HG03442 (cell line): ENCODE results near the gene SMU1.
"Not testable (repeated sequence)": the region's sequence is repeated elsewhere in the genome, so short reads cannot be mapped to it uniquely, and the experiment has no call there.

Experiments
- ATAC-seq: cut with Tn5 transposase; IDR thresholded peaks from one replicate; pipeline ENCODE4 v1.9.1; 2021; ENCODE audit warnings: mild to moderate bottlenecking, moderate library complexity; ENCODE audit not compliant: unreplicated experiment

SMU1 gene

DNA sequence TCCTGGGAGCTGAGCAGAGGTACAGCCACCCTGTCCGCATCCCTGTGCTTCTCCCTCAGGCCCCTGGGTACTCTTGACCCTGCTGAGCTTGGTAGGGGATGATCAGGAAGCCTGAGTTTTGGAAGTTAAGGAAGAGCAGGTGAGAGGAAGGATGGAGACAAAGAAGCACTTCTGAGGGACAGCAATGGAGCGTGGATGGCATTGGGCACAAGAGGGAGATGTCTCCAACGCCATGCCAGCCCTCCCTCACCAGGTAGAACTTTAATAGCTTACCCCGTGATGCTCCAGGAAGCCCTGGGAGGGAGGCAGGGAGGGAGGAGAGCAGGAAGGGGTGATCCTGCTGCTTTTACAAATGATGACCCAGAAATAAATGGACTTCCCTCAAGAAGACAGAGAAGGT lies 29.9 kb upstream of the SMU1 start:
- no peak for ATAC-seq

DNA sequence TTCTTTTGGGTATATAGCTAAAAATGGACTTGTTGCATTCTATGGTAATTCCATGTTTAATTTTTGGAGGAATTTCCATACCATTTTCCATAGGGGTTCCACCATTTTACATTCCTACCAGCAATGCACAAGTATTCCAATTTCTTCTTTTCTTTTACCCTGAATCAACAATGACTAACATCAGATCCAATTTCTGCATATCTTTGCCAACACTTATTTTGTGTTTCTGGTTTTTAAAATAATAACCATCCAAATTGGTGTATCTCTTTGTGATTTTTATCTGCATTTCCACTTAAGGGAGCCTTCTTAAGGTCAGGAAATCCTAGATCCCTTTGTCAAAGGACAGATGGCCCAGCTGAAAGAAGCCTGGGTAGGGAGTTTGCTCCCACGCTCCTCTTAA lies 29.5 kb upstream of the SMU1 start:
- no peak for ATAC-seq

DNA sequence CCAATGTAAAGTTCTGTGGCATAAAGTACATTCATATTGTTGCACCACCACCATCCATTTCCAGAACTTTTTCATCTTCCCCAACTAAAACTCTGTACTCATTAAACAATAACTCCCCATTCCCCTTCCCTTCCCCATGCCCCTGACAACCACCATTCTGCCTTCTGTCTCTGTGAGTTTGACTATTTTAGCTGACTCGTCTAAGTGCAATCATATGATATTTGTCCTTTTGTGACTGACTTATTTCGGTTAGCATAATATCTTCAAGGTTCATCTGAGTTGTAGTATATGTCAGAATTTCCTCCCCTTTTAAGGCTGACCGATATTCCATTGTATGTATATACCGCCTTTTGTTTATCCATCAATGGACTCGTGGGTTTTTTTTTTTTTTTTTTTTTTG lies 29.0 kb upstream of the SMU1 start:
- ATAC-seq: no peak

DNA sequence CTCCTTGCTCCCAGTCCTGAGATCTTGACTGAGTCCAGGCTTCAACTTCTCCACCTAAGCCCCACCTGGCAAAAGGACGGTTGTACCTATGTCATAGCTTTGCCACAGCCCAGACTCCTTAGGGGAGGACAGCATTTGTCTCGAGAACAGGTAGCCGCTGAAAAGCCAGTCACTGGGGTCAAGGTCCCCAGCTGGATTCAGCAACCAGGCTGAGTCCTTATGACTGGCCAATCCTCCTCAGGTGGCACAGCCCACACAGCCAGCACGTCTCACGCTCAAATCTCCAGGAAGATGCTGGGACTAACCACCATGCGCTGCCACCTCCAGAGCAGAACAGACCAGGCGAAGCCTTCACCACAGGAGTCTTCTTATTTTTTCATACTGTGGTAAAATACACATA lies 27.9 kb upstream of the SMU1 start:
- no peak for ATAC-seq

DNA sequence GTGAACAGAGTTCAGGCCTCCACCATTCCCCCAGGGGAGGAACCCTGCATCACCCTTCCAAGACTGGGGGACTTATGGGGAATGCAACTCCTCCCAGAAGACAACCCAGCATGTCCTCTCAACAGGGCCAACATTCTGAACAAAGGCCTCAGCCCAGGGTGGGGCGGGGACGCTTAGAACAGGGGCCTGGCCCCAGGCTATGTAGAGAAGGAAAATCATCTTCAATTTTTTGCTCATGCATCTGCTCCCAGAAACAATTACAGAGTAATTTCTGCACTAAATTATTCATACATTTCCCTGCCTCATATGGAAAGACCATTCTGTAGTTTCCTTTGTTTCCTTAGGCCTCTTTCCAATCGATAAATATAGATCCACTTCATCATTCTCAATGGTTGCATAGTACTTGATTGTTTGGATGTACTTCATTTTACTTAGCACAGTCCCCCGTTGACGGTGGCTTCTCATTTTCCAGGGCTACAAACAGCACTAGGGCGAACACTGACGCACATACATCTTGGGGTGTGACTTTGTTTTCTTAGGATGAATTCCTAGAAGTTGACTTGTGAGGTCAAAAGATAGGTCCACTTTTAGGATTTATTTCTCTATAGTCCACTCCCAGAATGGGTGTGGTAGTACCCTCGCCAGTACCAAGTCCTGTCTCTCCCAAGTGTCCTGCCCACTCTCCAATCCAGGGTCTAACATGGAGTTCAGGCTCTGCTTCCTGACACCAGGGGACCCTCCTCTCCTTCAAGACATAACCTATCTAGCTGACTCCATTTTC lies 27.2 kb upstream of the SMU1 start:
- no peak for ATAC-seq

DNA sequence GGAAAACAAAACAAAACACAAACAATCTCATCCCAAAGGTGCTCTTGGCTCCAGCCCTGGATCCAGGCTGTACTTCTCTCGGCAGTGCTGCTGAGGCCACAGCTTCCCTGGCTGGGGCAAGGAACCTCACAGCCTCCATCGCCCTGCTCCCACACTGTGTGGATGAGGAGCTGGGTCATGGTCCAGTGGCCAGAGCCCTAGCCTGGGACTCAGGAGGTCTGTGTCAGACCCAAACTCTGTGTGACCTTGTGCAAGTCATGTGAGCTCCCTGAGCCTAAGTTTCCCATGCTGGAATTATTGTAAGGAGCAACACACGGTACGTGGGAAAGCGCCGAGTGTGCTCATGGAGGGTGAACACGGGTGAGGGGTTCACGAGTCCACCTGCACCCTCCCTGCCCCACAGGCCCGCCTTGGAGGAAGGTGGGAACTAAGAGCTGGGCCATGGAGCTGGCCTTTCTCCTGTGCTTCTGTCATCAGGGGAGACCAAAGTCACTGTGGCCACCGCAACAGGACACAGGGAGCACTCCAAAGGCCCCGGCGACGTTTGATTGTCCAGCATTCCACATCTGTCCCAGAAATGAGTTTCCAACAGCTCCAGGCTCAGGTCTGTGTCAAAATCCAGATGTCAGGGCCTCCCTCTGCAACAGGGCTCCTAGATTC lies 26.2 kb upstream of the SMU1 start:
- ATAC-seq: no peak

DNA sequence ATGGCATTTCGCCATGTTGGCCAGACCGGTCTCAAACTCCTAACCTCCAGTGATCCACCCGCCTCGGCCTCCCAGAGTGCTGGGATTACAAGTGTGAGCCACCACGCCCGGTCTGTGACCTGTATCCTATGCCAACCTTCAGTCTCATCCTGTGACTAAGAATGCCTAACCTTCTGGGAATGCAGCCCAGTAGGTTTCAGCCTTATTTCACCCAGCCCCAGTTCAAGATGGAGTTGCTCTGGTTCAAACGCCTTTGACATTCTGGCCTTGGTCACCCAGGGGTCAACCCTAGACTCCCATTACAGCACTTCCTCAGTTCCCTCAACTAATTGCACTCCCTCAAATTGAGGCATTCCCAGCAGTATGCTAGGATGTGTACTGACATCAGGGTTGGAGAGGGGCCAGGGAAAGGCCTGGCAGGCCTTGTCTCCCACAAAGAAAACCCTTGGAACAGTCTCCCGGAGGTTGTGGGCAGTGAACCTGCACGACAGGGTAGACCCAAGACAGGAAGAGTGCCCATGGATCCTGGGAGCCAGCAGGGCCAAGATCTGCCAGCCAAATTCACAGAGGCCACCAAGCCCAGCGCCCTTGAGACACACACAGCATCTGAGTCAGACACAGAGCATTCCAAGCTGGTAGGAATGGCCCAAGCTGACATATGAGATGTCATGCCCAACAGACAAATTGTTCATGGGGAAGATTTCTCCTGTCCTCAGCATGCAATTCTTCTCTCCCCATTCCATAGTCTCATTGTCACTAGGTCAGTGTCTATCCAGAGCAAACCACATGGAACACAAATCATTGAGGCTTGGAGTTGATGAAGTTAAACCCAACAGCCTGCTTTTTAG lies 24.9 kb upstream of the SMU1 start:
- no peak for ATAC-seq

DNA sequence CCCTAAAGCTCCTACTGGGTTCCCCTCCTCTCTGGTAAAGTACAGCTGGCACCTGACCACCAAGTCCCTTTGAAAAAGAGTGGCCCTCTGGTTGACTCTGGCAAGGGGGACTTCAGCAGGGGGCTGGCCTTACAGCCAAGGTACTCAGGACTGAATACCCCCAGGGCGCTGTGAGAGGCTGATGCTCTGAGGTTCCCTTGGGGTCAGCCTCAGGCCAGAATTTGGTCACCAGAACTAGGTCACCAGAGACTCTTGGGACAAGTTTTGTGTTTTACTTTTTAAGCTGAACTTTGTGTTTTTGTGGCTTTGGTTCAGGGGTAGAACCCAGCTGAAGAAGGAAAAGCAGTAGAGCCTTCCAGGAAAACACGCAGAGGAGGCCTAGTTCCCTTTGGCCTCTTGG lies 23.3 kb upstream of the SMU1 start:
- ATAC-seq: no peak

DNA sequence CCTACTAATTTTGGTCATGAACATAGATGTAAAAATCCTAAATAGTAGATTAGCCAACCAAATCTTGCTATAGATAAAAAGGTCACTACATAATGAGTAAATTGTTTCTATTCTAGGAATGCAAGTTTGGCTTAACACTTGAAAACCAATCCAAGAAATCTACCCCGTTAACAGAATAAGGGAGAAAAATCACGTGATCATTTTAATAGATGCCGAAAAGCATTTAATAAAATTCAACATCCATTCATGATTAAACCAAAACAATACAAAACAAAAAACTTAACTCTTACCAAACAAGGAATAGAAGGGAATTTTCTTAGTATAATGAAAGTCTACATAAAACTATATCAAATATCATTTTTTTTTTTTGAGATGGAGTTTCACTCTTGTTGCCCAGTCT lies 20.7 kb upstream of the SMU1 start:
- ATAC-seq: no peak

DNA sequence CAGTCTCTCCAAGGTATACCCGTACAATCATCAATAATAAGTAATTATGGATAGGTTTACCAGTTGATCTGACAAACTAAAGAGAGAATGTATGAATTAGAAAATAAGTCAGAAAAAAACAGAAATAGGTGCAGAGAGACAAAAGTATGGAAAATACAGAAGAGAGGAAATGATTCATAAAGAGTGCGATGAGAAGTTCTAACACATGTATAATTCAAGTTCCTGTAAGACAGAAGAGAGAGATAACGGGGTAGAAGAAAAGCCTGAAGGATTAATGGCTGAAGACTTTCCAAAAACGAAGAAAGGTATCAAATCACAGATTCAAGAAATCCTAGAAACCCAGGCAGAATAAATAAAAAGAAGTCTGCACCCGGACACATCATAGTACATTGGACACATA lies 16.2 kb upstream of the SMU1 start:
- no peak for ATAC-seq

DNA sequence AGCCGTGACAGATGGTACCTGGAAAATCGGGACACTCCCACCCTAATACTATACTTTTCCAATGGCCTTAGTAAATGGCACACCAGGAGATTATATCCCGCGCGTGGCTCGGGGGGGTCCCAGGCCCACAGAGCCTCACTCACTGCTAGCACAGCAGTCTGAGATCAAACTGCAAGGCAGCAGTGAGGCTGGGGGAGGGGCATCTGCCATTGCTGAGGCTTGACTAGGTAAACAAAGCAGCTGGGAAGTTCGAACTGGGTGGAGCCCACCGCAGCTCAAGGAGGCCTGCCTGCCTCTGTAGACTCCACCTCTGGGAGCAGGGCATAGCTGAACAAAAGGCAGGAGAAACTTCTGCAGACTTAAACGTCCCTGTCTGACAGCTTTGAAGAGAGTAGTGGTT lies 9.2 kb upstream of the SMU1 start:
- not testable (repeated sequence) for ATAC-seq

DNA sequence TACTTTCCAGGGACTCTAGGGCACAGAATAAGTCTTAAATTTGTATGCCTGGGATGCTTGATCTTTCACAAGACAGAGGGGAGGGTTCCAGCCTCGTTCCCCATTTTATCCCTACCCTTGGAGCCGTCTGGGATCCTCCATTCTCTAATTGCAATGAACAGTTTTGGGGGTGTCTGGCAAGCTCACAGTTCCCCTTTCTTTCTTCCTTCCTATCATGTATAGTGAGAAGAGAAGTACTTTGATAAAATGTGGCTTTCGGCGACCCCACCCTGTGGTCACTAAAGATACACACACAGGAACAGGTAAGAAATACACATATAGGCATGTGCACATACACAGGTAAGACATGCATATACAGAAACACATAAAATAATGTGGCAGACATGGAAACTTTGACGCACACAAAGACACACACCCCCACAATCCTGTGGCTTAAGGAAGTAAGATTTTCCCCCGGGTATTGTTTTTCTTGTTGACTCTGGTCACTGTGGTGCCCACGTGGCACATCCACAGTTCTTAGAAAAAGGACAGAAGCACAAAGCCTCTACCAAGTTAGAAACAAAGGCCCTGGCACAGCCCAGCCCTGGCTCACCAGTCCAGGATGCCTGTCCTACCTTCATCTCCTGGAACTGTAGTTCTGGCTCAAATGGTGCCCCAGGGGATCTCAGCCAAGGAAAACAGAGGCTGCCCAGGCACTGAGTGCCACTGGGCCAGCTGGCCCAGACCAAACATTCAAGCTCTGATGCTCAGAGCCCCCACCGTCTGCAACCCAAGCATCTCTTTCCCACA lies 6.3 kb upstream of the SMU1 start:
- no peak for ATAC-seq

DNA sequence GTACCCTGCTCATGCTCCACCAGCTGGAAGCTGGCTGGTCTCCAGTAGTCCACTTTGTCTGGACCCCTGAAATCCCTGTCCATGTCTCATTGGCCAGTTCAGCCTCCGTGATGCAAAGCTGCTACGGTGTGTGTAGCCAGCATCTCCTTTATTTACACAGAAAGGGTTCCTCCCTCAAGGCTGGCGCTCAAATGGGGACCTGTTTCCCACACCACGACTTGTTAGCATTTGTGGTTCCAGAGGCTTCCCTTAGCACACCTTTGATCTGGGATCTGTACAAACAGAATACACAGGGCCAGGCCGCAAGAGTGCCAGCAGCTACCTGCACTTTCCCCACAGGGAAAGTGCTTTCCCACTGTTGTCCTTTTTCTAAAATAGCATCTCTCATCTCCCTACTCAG lies 5.7 kb upstream of the SMU1 start:
- no peak for ATAC-seq

DNA sequence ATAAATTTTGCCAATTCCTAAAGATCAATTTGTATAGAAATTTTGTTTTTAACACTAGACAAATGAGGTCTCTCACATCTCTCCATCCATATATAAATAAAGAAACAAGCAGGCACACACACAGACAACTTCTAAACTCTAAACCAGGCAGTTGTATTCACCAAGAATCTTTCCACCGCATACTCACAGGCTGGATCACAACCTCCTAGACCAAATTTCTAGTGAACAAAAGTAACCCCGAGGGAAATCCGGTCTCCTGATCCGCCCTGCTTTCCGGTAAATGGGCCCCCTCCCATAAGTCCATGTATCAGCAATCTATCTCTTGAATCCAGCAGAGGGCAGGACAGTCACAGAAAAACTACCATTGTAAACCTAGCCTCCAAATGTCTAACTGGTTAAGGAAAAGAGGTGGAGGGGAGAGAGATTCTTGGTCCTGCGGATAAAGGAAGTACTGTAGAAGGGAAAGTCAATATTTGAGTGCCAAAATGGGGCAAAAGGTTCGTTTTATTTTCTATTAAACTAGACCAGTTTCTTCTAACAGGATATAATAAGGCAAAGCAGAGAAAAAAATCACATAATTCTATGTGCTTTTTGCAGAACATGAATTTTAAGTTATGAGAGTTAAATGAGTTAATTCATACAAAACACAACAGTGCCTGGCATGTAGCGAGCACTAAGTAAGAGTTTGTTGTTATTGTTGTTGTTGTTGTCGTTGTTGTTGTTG lies 4.8 kb upstream of the SMU1 start:
- ATAC-seq: peak; percentile 35

DNA sequence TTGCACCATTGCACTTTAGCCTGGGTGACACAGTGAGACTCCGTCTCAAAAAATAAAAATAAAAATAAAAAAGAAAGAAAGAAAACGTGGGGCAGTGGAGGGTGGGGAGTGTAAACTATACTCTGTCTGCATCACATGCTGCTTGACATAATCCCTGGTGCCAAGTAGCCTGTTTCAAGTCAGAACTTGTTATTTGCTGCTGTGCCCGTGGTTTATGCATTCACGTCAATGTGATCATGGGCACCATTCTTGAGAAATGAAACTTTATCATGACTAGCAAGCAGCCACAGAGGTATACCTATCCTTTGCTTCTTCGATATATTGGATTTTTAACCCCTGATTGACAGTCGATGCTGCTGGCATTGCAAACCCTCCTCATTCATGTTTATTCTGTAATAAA lies 4.1 kb upstream of the SMU1 start:
- no peak for ATAC-seq

DNA sequence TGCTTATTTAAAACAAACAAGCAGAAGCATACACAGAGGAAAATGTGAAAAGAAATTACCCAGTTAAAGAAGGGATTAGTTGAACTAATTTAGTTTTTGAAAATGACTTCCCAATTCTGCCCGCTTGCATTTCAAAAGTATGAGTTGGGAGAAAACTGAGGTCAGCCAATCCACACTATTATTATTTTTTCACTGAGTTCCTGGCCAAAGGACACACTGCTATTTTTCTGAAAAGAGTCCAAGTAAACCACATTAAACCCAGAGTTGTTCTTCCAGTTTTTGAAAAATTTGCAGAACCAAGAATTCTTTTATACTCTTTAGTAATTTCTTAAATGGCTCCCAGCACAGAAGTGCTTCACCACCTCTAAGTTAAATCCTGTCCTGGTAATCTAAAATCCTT lies 7.5 kb downstream of the SMU1 start:
- ATAC-seq: no peak

DNA sequence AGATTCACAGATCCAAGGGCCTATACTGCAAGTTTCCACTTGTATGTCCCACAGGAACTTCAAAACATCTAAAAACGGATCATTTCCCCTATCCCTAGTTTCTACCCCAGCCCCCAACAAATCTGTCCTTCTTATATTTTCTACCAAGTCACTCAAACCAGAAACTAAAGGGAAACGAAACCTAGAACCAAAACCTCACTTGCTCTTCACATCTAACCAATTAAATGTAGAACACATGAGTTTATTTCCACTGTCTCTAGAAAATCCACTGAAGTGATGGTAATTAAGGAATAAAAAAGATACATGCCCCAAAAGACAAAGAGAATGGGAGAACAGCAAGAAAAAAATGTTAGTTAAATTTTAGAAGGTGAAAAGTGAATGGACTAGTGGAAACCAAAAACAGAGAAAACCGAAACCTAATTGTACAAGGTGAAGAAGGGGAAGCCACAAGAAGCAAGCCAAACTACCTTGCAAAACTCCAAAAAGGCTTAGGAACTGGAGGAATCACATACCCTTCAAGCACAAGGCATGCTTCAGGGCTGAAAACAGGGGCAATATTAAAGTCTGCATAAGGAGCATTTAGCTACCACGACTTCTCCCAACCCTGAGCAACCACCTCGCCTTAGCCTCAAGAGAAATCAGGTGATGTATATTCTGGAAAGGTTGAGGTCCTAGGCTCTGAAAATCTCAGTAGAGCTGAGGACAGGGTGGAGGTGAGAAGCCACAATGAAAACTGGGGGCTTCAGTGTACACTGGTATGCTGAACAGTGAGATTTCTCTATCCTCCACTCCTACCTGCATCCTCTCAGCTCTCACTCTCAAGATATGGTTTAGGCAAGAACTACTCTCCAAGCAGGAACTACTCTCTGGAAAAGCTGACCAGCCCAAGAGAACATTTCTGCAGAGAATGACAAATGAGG lies 11.1 kb downstream of the SMU1 start:
- peak; percentile 69 for ATAC-seq

DNA sequence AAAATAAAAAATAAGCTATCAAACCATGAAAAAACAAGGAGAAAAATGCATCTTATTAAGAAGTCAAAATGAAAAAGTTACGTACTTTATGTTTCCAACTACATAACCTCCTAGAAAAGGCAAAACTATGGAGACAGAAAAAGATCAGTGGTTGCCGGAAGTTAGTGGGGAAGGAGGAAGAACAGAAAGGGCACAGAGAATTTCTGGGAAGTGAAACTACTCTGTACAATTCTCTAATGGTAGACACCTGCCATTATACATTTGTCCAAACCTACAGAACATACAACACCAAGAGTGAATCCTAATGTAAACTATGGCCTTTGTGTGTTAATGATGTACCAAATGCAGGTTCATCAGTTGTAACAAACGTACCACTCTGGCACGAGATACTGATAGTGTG lies 25.3 kb downstream of the SMU1 start:
- ATAC-seq: no peak

DNA sequence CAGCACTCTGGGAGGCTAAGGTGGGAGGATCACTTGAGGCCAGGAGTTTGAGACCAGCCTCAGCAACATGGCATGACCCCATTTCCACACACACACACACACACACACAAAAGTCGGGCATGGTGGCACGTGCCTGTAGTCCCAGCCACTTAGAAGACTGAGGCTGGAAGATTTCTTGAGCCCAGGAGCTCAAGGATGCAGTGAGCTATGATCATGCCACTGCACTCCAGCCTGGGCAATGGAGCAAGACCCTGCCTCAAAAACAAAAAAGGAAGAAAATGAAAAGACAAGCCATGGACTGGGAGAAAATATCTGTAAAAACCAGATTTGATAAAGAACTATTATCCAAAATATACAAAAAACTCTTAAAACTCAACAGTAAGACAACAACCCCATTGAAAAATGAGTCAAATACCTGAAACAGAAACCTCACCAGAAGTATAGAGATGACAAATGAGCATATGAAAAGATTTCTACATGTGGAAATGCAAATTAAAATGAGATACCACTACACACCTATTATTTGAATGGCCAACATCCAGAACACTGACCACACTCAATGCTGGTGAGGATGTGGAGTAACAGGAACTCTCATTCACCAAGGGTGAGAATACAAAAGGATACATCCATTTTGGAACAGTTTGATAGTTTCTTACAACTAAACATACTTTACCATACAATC lies 26.7 kb downstream of the SMU1 start:
- ATAC-seq: peak; percentile 82
